ENCODE data around the gene FSIP1.

- TF ChIP-seq, protein P1, sequence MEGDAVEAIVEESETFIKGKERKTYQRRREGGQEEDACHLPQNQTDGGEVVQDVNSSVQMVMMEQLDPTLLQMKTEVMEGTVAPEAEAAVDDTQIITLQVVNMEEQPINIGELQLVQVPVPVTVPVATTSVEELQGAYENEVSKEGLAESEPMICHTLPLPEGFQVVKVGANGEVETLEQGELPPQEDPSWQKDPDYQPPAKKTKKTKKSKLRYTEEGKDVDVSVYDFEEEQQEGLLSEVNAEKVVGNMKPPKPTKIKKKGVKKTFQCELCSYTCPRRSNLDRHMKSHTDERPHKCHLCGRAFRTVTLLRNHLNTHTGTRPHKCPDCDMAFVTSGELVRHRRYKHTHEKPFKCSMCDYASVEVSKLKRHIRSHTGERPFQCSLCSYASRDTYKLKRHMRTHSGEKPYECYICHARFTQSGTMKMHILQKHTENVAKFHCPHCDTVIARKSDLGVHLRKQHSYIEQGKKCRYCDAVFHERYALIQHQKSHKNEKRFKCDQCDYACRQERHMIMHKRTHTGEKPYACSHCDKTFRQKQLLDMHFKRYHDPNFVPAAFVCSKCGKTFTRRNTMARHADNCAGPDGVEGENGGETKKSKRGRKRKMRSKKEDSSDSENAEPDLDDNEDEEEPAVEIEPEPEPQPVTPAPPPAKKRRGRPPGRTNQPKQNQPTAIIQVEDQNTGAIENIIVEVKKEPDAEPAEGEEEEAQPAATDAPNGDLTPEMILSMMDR (IDR thresholded peaks at IDR 0.05) = no peak
- TF ChIP-seq POLR2A (IDR thresholded peaks at IDR 0.05) = no peak
These were observed 154.5 kb downstream of the FSIP1 start for GRCh38 chr15:39628144-39628508.
